Ishikawa (cell line): Measurements from ENCODE around the gene DMD.

Experiments used
- MAX ChIP-seq: IDR thresholded peaks from 2 replicates; pipeline ENCODE4 v1.6.1; 2012
- RAD21 ChIP-seq: IDR thresholded peaks from 2 replicates; pipeline ENCODE4 v1.6.1; 2012; ENCODE audit warnings: low read depth
- TAF1 ChIP-seq: IDR thresholded peaks from 2 replicates; pipeline ENCODE4 v1.6.1; 2012; ENCODE audit warnings: low read depth, mild to moderate bottlenecking
- TCF12 ChIP-seq: IDR thresholded peaks from 2 replicates; pipeline ENCODE4 v1.6.1; 2012; ENCODE audit warnings: low read depth
- YY1 ChIP-seq: IDR thresholded peaks from 2 replicates; pipeline ENCODE4 v1.6.1; 2012; ENCODE audit warnings: low read depth

- TF ChIP-seq YY1 = no peak
- TF ChIP-seq TAF1 = no peak
- TF ChIP-seq MAX = no peak
- no peak for TF ChIP-seq RAD21
- TF ChIP-seq TCF12 = no peak
These were observed 1531.5 kb downstream of the DMD start for GRCh38 chrX:31679861-31680260.
